HEK293 (cell line): ENCODE data around the gene UTP14C.

Experiments used
- CTCF ChIA-PET: fragments of 350-600 bp; formaldehyde crosslinking; extraction: SDS; loops from one replicate; lab custom pipeline; 2021; ENCODE audit warnings: antibody characterized with exemption; lab: Yijun Ruan, JAX
- POLR2A ChIA-PET: fragments of 300-600 bp; formaldehyde crosslinking; extraction: SDS; loops from one replicate; lab custom pipeline; 2020; ENCODE audit warnings: antibody characterized with exemption, inconsistent platforms; lab: Yijun Ruan, JAX
- H3K27ac ChIP-seq: fragments of 200-500 bp; sonication (Bioruptor generic); 2 replicates; pipeline ENCODE4 v1.5.1; 2014; ENCODE audit warnings: low read depth, low read length, control low read depth, inconsistent platforms; ENCODE audit errors: extremely low read depth
- H3K36me3 ChIP-seq, 2 experiments: fragments of 200-500 bp in 1 of 2; sonication (Bioruptor generic) in 1 of 2; 1 replicate in 1 of 2; 2 replicates in 1 of 2; pipeline ENCODE4 v1.5.1; 2014 to 2017; ENCODE audit warnings: inconsistent platforms in 2 of 2, low read length in 2 of 2; ENCODE audit not compliant: control insufficient read depth in 2 of 2, insufficient read depth in 1 of 2
- H3K4me1 ChIP-seq: fragments of 200-500 bp; sonication (Bioruptor generic); 2 replicates; pipeline ENCODE4 v1.5.1; 2014; ENCODE audit warnings: mild to moderate bottlenecking, low read length, inconsistent platforms; ENCODE audit not compliant: control insufficient read depth, insufficient read depth
- H3K4me3 ChIP-seq: 2 replicates; pipeline ENCODE4 v1.5.1; 2011; ENCODE audit warnings: low read depth, mild to moderate bottlenecking, control low read depth, low read length, moderate library complexity
- H3K9me3 ChIP-seq: fragments of 200-500 bp; sonication (Bioruptor generic); 2 replicates; pipeline ENCODE4 v1.5.1; 2014; ENCODE audit warnings: low read depth, low read length, inconsistent platforms; ENCODE audit not compliant: control insufficient read depth, insufficient read depth
- GFI1B ChIP-seq: fragments of 450-650 bp; formaldehyde crosslinking; IDR thresholded peaks from 2 replicates; pipeline ENCODE4 v1.5.1; 2016; ENCODE audit warnings: missing biosample characterization, missing genetic modification characterization
- SCRT1 ChIP-seq: fragments of 450-650 bp; formaldehyde crosslinking; IDR thresholded peaks from 2 replicates; pipeline ENCODE4 v1.5.1; 2016; ENCODE audit warnings: missing biosample characterization, missing genetic modification characterization, borderline replicate concordance
- SP7 ChIP-seq: fragments of 450-650 bp; formaldehyde crosslinking; IDR thresholded peaks from 2 replicates; pipeline ENCODE4 v1.5.1; 2016; ENCODE audit warnings: missing biosample characterization, missing genetic modification characterization
- YY1 ChIP-seq: fragments of 450-650 bp; formaldehyde crosslinking; IDR thresholded peaks from 2 replicates; pipeline ENCODE4 v1.5.1; 2018; ENCODE audit warnings: missing biosample characterization, missing genetic modification characterization
- ZBTB17 ChIP-seq: fragments of 450-650 bp; formaldehyde crosslinking; IDR thresholded peaks from 2 replicates; pipeline ENCODE4 v1.5.1; 2016; ENCODE audit warnings: missing biosample characterization, missing genetic modification characterization
- ZBTB6 ChIP-seq: fragments of 450-650 bp; formaldehyde crosslinking; IDR thresholded peaks from 2 replicates; pipeline ENCODE4 v1.5.1; 2017; ENCODE audit warnings: missing biosample characterization, missing genetic modification characterization
- ZFP3 ChIP-seq: fragments of 450-650 bp; formaldehyde crosslinking; IDR thresholded peaks from 2 replicates; pipeline ENCODE4 v1.5.1; 2016; ENCODE audit warnings: low read depth, missing biosample characterization, missing genetic modification characterization
- ZNF155 ChIP-seq: fragments of 450-650 bp; formaldehyde crosslinking; IDR thresholded peaks from 2 replicates; pipeline ENCODE4 v1.5.1; 2016; ENCODE audit warnings: missing biosample characterization, missing genetic modification characterization
- ZNF157 ChIP-seq: fragments of 450-650 bp; formaldehyde crosslinking; IDR thresholded peaks from 2 replicates; pipeline ENCODE4 v1.5.1; 2016; ENCODE audit warnings: missing biosample characterization, missing genetic modification characterization
- ZNF19 ChIP-seq: fragments of 450-650 bp; formaldehyde crosslinking; IDR thresholded peaks from 2 replicates; pipeline ENCODE4; 2016; ENCODE audit warnings: missing biosample characterization, missing genetic modification characterization, low read depth
- ZNF274 ChIP-seq, 2 experiments: fragments of 200-500 bp in 1 of 2; fragments of 450-650 bp in 1 of 2; sonication (Bioruptor generic) in 1 of 2; formaldehyde crosslinking in 1 of 2; IDR thresholded peaks; 2 replicates each; pipeline versions ENCODE4 v1.5.1 to v1.6.1; 2014 to 2016; ENCODE audit warnings: borderline replicate concordance in 1 of 2, inconsistent platforms in 1 of 2, low read length in 1 of 2, missing biosample characterization in 1 of 2, missing genetic modification characterization in 1 of 2
- ZNF366 ChIP-seq: fragments of 450-650 bp; formaldehyde crosslinking; conservative IDR thresholded peaks from 2 replicates; pipeline ENCODE4 v1.5.1; 2016; ENCODE audit warnings: missing biosample characterization, missing genetic modification characterization
- ZNF391 ChIP-seq: fragments of 450-650 bp; formaldehyde crosslinking; IDR thresholded peaks from 2 replicates; pipeline ENCODE4 v1.5.1; 2016; ENCODE audit warnings: low read depth, missing biosample characterization, missing genetic modification characterization, borderline replicate concordance
- ZNF48 ChIP-seq: fragments of 450-650 bp; formaldehyde crosslinking; IDR thresholded peaks from 2 replicates; pipeline ENCODE4 v1.5.1; 2016; ENCODE audit warnings: missing biosample characterization, missing genetic modification characterization
- ZNF529 ChIP-seq: fragments of 450-650 bp; formaldehyde crosslinking; IDR thresholded peaks from 2 replicates; pipeline ENCODE4 v1.5.1; 2017; ENCODE audit warnings: missing genetic modification characterization, missing biosample characterization; ENCODE audit not compliant: insufficient replicate concordance
- ZNF580 ChIP-seq: fragments of 450-650 bp; formaldehyde crosslinking; IDR thresholded peaks from 2 replicates; pipeline ENCODE4 v1.5.1; 2016; ENCODE audit warnings: missing biosample characterization, missing genetic modification characterization
- ZNF654 ChIP-seq: fragments of 450-650 bp; formaldehyde crosslinking; IDR thresholded peaks from 2 replicates; pipeline ENCODE4 v1.5.1; 2016; ENCODE audit warnings: low read depth, missing biosample characterization, missing genetic modification characterization
- ZNF658 ChIP-seq: fragments of 450-650 bp; formaldehyde crosslinking; IDR thresholded peaks from 2 replicates; pipeline ENCODE4; 2016; ENCODE audit warnings: missing biosample characterization, missing genetic modification characterization
- ZNF670 ChIP-seq: fragments of 450-650 bp; formaldehyde crosslinking; IDR thresholded peaks from 2 replicates; pipeline ENCODE4 v1.5.1; 2016; ENCODE audit warnings: missing biosample characterization, missing genetic modification characterization, low read depth
- ZNF785 ChIP-seq: fragments of 450-650 bp; formaldehyde crosslinking; IDR thresholded peaks from 2 replicates; pipeline ENCODE4 v1.5.1; 2016; ENCODE audit warnings: missing biosample characterization, missing genetic modification characterization
- TF ChIP-seq, protein P1 (sequence below): fragments of 450-650 bp; formaldehyde crosslinking; IDR thresholded peaks from 2 replicates; pipeline ENCODE4 v1.5.1; 2016; ENCODE audit warnings: missing biosample characterization, missing genetic modification characterization
- TF ChIP-seq, protein P2 (sequence below): fragments of 450-650 bp; formaldehyde crosslinking; conservative IDR thresholded peaks from 2 replicates; pipeline ENCODE4 v1.5.1; 2016; ENCODE audit warnings: low read depth, missing biosample characterization, missing genetic modification characterization
- TF ChIP-seq, protein P3 (sequence below): fragments of 450-650 bp; formaldehyde crosslinking; IDR thresholded peaks from 2 replicates; pipeline ENCODE4 v1.5.1; 2016; ENCODE audit warnings: missing biosample characterization, missing genetic modification characterization

UTP14C gene

DNA sequence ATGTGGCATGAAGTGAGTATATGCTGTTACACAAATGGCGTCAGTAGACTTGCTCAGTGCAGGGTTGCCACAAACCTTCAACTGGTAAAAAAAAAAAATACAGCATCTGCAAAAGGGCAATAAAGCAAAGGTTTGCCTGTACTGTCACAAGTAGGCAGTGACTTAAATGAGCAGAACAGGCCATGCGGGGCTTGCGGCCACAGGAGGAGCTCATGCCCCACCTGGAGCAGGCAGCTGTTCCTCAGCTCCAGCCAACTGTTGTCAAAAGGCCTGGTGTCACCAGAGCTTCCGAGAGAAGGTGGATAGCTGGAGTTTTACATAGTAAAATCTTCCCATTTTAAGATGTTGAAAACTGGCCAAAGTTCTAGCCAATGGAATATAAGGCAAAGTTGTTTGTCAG, 20.9 kb upstream of the UTP14C start (continued):
- TF ChIP-seq, protein P1, sequence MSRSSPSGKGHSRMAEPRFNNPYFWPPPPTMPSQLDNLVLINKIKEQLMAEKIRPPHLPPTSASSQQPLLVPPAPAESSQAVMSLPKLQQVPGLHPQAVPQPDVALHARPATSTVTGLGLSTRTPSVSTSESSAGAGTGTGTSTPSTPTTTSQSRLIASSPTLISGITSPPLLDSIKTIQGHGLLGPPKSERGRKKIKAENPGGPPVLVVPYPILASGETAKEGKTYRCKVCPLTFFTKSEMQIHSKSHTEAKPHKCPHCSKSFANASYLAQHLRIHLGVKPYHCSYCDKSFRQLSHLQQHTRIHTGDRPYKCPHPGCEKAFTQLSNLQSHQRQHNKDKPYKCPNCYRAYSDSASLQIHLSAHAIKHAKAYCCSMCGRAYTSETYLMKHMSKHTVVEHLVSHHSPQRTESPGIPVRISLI (tag by site-specific recombination) = no peak

- POLR2A ChIA-PET = no interaction called here
- H3K27ac ChIP-seq = no peak overlapping the region
- no peaks in the 10 kb centered on the region for H3K4me1 ChIP-seq
- H3K4me3 ChIP-seq = no peak overlapping the region
- CTCF ChIA-PET = no interaction called here
- TF ChIP-seq, protein P2, sequence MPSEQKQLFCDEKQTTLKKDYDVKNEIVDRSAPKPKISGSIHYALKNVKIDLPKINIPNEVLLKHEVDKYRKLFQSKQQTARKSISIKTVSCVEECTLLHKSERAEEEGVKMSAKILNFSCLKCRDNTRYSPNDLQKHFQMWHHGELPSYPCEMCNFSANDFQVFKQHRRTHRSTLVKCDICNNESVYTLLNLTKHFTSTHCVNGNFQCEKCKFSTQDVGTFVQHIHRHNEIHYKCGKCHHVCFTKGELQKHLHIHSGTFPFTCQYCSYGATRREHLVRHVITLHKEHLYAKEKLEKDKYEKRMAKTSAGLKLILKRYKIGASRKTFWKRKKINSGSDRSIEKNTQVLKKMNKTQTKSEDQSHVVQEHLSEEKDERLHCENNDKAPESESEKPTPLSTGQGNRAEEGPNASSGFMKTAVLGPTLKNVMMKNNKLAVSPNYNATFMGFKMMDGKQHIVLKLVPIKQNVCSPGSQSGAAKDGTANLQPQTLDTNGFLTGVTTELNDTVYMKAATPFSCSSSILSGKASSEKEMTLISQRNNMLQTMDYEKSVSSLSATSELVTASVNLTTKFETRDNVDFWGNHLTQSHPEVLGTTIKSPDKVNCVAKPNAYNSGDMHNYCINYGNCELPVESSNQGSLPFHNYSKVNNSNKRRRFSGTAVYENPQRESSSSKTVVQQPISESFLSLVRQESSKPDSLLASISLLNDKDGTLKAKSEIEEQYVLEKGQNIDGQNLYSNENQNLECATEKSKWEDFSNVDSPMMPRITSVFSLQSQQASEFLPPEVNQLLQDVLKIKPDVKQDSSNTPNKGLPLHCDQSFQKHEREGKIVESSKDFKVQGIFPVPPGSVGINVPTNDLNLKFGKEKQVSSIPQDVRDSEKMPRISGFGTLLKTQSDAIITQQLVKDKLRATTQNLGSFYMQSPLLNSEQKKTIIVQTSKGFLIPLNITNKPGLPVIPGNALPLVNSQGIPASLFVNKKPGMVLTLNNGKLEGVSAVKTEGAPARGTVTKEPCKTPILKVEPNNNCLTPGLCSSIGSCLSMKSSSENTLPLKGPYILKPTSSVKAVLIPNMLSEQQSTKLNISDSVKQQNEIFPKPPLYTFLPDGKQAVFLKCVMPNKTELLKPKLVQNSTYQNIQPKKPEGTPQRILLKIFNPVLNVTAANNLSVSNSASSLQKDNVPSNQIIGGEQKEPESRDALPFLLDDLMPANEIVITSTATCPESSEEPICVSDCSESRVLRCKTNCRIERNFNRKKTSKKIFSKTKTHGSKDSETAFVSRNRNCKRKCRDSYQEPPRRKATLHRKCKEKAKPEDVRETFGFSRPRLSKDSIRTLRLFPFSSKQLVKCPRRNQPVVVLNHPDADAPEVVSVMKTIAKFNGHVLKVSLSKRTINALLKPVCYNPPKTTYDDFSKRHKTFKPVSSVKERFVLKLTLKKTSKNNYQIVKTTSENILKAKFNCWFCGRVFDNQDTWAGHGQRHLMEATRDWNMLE (tag by site-specific recombination) = no peak
- TF ChIP-seq ZNF274 (IDR thresholded peaks at IDR 0.05; ENCODE audit: low read length) (no peak), ZNF274 (tag by site-specific recombination; IDR thresholded peaks at IDR 0.05; ENCODE audit: borderline replicate concordance) (no peak), ZNF19 (tag by site-specific recombination) (no peak), YY1 (no peak), ZNF654 (tag by site-specific recombination) (no peak), ZNF658 (no peak), ZNF366 (tag by site-specific recombination) (no peak), ZNF391 (tag by site-specific recombination) (no peak), ZFP3 (tag by site-specific recombination) (no peak), ZBTB6 (tag by site-specific recombination) (no peak), ZNF529 (tag by site-specific recombination) (no peak), ZNF785 (tag by site-specific recombination) (no peak), ZBTB17 (tag by site-specific recombination) (no peak)
- H3K36me3 ChIP-seq = no peaks in the 10 kb centered on the region
- H3K9me3 ChIP-seq = no peaks in the 10 kb centered on the region
These were observed 19.9 kb upstream of the UTP14C start for GRCh38 chr13:52004511-52005170.

DNA sequence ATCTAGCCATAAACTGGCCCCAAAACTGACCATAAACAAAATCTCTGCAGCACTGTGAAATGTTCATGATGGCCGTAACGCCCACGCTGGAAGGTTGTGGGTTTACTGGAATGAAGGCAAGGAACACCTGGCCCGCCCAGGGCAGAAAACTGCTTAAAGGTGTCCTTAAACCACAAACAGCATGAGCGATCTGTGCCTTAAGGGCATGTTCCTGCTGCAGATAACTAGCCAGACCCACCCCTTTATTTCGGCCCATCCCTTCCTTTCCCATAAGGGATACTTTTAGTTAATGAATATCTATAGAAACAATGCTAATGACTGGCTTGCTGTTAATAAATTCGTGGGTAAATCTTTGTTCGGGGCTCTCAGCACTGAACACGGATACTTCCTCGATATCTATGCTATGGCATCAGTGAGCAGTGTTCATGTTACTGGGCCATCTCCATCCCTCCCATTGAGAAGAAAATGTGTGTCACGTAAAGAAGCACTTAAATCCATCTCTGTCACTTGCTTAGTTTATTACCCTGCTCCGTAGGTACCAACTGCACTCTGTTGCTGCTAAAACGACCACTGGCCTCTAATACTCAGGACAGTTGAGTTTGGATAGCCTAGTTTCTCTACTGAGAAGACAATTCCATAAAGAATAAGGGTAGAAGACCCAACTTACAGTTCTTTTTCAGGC, 18.5 kb upstream of the UTP14C start:
- no peaks in the 10 kb centered on the region for H3K9me3 ChIP-seq
- POLR2A ChIA-PET = no interaction called here
- H3K4me3 ChIP-seq = no peak overlapping the region
- no peaks in the 10 kb centered on the region for H3K4me1 ChIP-seq
- CTCF ChIA-PET = no interaction called here
- H3K36me3 ChIP-seq = no peaks in the 10 kb centered on the region
- H3K27ac ChIP-seq = no peak overlapping the region
- TF ChIP-seq ZNF155 (tag by site-specific recombination) (no peak), SP7 (tag by site-specific recombination) (no peak), ZNF48 (tag by site-specific recombination) (no peak), ZNF670 (tag by site-specific recombination) (no peak), ZNF580 (tag by site-specific recombination) (no peak), GFI1B (tag by site-specific recombination) (no peak), ZNF157 (tag by site-specific recombination) (no peak), SCRT1 (tag by site-specific recombination) (no peak)
- TF ChIP-seq, protein P3, sequence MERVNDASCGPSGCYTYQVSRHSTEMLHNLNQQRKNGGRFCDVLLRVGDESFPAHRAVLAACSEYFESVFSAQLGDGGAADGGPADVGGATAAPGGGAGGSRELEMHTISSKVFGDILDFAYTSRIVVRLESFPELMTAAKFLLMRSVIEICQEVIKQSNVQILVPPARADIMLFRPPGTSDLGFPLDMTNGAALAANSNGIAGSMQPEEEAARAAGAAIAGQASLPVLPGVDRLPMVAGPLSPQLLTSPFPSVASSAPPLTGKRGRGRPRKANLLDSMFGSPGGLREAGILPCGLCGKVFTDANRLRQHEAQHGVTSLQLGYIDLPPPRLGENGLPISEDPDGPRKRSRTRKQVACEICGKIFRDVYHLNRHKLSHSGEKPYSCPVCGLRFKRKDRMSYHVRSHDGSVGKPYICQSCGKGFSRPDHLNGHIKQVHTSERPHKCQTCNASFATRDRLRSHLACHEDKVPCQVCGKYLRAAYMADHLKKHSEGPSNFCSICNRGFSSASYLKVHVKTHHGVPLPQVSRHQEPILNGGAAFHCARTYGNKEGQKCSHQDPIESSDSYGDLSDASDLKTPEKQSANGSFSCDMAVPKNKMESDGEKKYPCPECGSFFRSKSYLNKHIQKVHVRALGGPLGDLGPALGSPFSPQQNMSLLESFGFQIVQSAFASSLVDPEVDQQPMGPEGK (tag by site-specific recombination) = no peak
